Uterus (tissue), 2 donors: ENCODE measurements around the gene STPG2.

Source experiments
- CTCF ChIP-seq, 4 experiments: fragments of 200-600 bp in 2 of 4; fragments of 450-650 bp in 2 of 4; sonication (generic) in 2 of 4; IDR thresholded peaks; one replicate each; pipeline ENCODE4 v1.5.1; 2016 to 2019; ENCODE audit warnings: antibody characterized with exemption in 4 of 4, mild to moderate bottlenecking in 2 of 4, moderate library complexity in 1 of 4
- POLR2A ChIP-seq, 2 donors: fragments of 450-650 bp; IDR thresholded peaks; one replicate each; pipeline ENCODE4 v1.6.1; 2016; ENCODE audit warnings: antibody characterized with exemption in 2 of 2, mild to moderate bottlenecking in 1 of 2, moderate library complexity in 1 of 2

DNA sequence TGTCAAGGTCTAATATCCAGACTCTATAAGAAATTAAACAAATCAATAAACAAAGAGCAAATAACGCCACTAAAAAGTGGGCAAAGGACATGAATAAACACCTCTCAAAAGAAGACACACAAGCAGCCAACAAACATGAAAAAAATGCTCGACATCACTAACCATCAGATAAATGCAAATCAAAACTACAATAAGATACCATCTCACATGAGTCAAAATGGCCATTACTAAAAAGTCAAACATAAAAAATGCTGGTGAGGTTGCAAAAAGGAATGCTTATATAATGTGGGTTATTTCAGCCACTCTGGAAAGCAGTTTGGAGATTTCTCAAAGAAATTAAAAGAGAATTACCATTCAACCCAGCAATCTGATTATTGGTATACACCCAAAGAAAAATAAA, 481.1 kb downstream of the STPG2 start:
- no peak for TF ChIP-seq CTCF (IDR thresholded peaks at IDR 0.05)
- TF ChIP-seq POLR2A (IDR thresholded peaks at IDR 0.05), result no peak
